Keratinocyte (primary cell): ENCODE data around the gene SPOCK1. TPM values are rescaled to one million over a fixed set of nuclear protein-coding genes. Genes with fewer than 3 reads are reported as not detected.

Experiments
- DNase-seq: peaks from one replicate; pipeline ENCODE4 v3.0.0-alpha.2; 2011; ENCODE audit warnings: low read depth, missing footprints, low spot score
- FAIRE-seq: peaks from 2 replicates; lab custom pipeline; 2011; peaks lifted over from hg19 to GRCh38; lab: Jason Lieb, UNC
- H2AFZ ChIP-seq: 2 replicates; pipeline ENCODE4 v1.6.0; 2012; ENCODE audit warnings: low read length, control low read depth, inconsistent platforms; ENCODE audit not compliant: control insufficient read depth
- H3K27ac ChIP-seq: 2 replicates; pipeline ENCODE4 v1.5.1; 2011; ENCODE audit warnings: low read length; ENCODE audit not compliant: control insufficient read depth, insufficient read depth
- H3K27me3 ChIP-seq: 3 replicates; pipeline ENCODE4 v1.6.0; 2011; ENCODE audit warnings: low read length; ENCODE audit not compliant: control insufficient read depth, insufficient read depth; ENCODE audit errors: extremely low read depth
- H3K36me3 ChIP-seq, 2 experiments: 2 replicates in 1 of 2; 3 replicates in 1 of 2; pipeline ENCODE4 v1.5.1; 2011; ENCODE audit warnings: low read length in 2 of 2, mild to moderate bottlenecking in 1 of 2; ENCODE audit not compliant: control insufficient read depth in 2 of 2, insufficient read depth in 2 of 2; ENCODE audit errors: extremely low read depth in 1 of 2
- H3K4me1 ChIP-seq: 3 replicates; pipeline ENCODE4 v1.5.1; 2011; ENCODE audit warnings: low read length; ENCODE audit not compliant: control insufficient read depth, insufficient read depth; ENCODE audit errors: extremely low read depth
- H3K4me2 ChIP-seq: 3 replicates; pipeline ENCODE4 v1.6.0; 2011; ENCODE audit warnings: low read depth, low read length; ENCODE audit not compliant: control insufficient read depth, insufficient read depth; ENCODE audit errors: extremely low read depth
- H3K4me3 ChIP-seq, 3 experiments: fragments of 200-600 bp in 1 of 3; sonication (generic) in 1 of 3; 2 replicates in 2 of 3; 3 replicates in 1 of 3; pipeline ENCODE4 v1.5.1; 2011 to 2016; ENCODE audit warnings: low read length in 3 of 3, mild to moderate bottlenecking in 3 of 3, control low read depth in 2 of 3, inconsistent platforms in 1 of 3, low read depth in 1 of 3, mixed read lengths in 1 of 3, mixed run types in 1 of 3, moderate library complexity in 1 of 3; ENCODE audit not compliant: control insufficient read depth in 2 of 3, insufficient read depth in 2 of 3; ENCODE audit errors: extremely low read depth in 1 of 3
- H3K79me2 ChIP-seq: 2 replicates; pipeline ENCODE4 v1.6.0; 2012; ENCODE audit warnings: low read length; ENCODE audit not compliant: control insufficient read depth, insufficient read depth
- H3K9ac ChIP-seq: 3 replicates; pipeline ENCODE4 v1.6.0; 2011; ENCODE audit warnings: low read length; ENCODE audit not compliant: control insufficient read depth, insufficient read depth; ENCODE audit errors: extremely low read depth
- H3K9me1 ChIP-seq: 3 replicates; pipeline ENCODE4 v1.6.0; 2011; ENCODE audit warnings: low read length; ENCODE audit not compliant: control insufficient read depth, insufficient read depth; ENCODE audit errors: extremely low read depth
- H3K9me3 ChIP-seq: 2 replicates; pipeline ENCODE4 v1.5.1; 2012; ENCODE audit warnings: low read depth, low read length; ENCODE audit not compliant: control insufficient read depth
- H4K20me1 ChIP-seq: 3 replicates; pipeline ENCODE4 v1.6.0; 2011; ENCODE audit warnings: low read length; ENCODE audit not compliant: control insufficient read depth, insufficient read depth; ENCODE audit errors: extremely low read depth
- CTCF ChIP-seq, 3 experiments: IDR thresholded peaks in 1 of 3; conservative IDR thresholded peaks in 1 of 3; optimal IDR thresholded peaks in 1 of 3; 2 replicates in 2 of 3; 3 replicates in 1 of 3; pipeline versions ENCODE3 to v1.5.1; 2011; ENCODE audit warnings: low read length in 3 of 3, mild to moderate bottlenecking in 3 of 3, moderate library complexity in 2 of 3, control low read depth in 1 of 3, inconsistent platforms in 1 of 3; ENCODE audit not compliant: insufficient read depth in 2 of 3; ENCODE audit errors: extremely low read depth in 1 of 3
- EZH2 ChIP-seq: IDR thresholded peaks from one replicate; pipeline ENCODE4 v1.6.1; 2012; ENCODE audit warnings: inconsistent platforms, mild to moderate bottlenecking, low read length, moderate library complexity
- dilution Hi-C: fragments of 300-500 bp; cut with MboI; formaldehyde crosslinking; loops from one replicate; pipeline ENCODE4 v1.7.0; 2020; ENCODE audit warnings: low sequenced_read_pairs; ENCODE audit not compliant: extremely low pct_ligation_motif_present
- polyA plus RNA-seq, 5 experiments: library from polyadenylated mRNA; depleted of rRNA in 3 of 5; stranded (reverse) in 3 of 5; stranded (forward) in 1 of 5; unstranded in 1 of 5; fragments of >200 nt; gene quantifications; 1 replicate in 1 of 5; 2 replicates in 3 of 5; 3 replicates in 1 of 5; pipeline versions ENCODE4 v1.2.1 to v1.2.3, GENCODE V29; 2011 to 2012; ENCODE audit warnings: missing spikeins in 2 of 5, low read depth in 1 of 5, low replicate concordance in 1 of 5

SPOCK1 gene
- polyA plus RNA-seq, 1 donor (not counting 4 experiments of a cell fraction or from before 2014, with no cell fraction given) = 5.5 TPM

GRCh38 chr5:137209232-137209809 lies 289.8 kb downstream of the SPOCK1 start:
- no peaks in the 10 kb centered on the region for H3K9me1 ChIP-seq
- H3K27ac ChIP-seq = no peak overlapping the region
- H3K4me2 ChIP-seq = no peak overlapping the region
- no peaks in the 10 kb centered on the region for H3K36me3 ChIP-seq
- DNase-seq = no peak
- FAIRE-seq = no peak
- no peaks in the 10 kb centered on the region for H4K20me1 ChIP-seq
- H3K4me3 ChIP-seq = no peak overlapping the region
- H2AFZ ChIP-seq = no peak overlapping the region
- no peak for TF ChIP-seq CTCF (optimal IDR thresholded peaks at IDR 0.05 in 1 of 3, IDR thresholded peaks at IDR 0.05 in 1 of 3, conservative IDR thresholded peaks at IDR 0.05 in 1 of 3; ENCODE audit: extremely low read depth in 1 of 3, insufficient read depth in 2 of 3, low read length in 3 of 3)
- TF ChIP-seq EZH2 = no peak
- no peaks in the 10 kb centered on the region for H3K79me2 ChIP-seq
- H3K27me3 ChIP-seq = no peaks in the 10 kb centered on the region
- H3K9me3 ChIP-seq = no peaks in the 10 kb centered on the region
- no peak overlapping the region for H3K9ac ChIP-seq
- dilution Hi-C loops = no loop called here
- H3K4me1 ChIP-seq = peaks cover 20% of the 10 kb centered on the region

- Histone ChIP-seq H3K9me1 (no peaks in the 10 kb centered on the region), H3K9ac (no peak overlapping the region), H3K4me1 (peaks cover 20% of the 10 kb centered on the region), H3K36me3 (no peaks in the 10 kb centered on the region), H3K4me3 (no peak overlapping the region), H3K27ac (no peak overlapping the region), H3K27me3 (no peaks in the 10 kb centered on the region), H2AFZ (no peak overlapping the region), H3K9me3 (no peaks in the 10 kb centered on the region), H4K20me1 (no peaks in the 10 kb centered on the region), H3K79me2 (no peaks in the 10 kb centered on the region), H3K4me2 (no peak overlapping the region)
- DNase-seq (no peak), FAIRE-seq (no peak)
- dilution Hi-C loops = no loop called here
- no peak for TF ChIP-seq CTCF (optimal IDR thresholded peaks at IDR 0.05 in 1 of 3, IDR thresholded peaks at IDR 0.05 in 1 of 3, conservative IDR thresholded peaks at IDR 0.05 in 1 of 3; ENCODE audit: extremely low read depth in 1 of 3, insufficient read depth in 2 of 3, low read length in 3 of 3)
- no peak for TF ChIP-seq EZH2
These were observed 291.9 kb downstream of the SPOCK1 start for GRCh38 chr5:137207023-137207760.
